Gastrocnemius medialis (tissue), 4 donors: Measurements from ENCODE around the gene CARD9. TPM values are rescaled to one million over a fixed set of nuclear protein-coding genes. Genes with fewer than 3 reads are reported as not detected.
"Not testable (repeated sequence)": the region's sequence is repeated elsewhere in the genome, so short reads cannot be mapped to it uniquely, and the experiment has no call there.

Experiments
- ATAC-seq, 2 donors: fragments of 150-250 bp; one replicate each; pipeline ENCODE4 v1.9.1; 2016
- DNase-seq, 2 donors: peaks; one replicate each; pipeline ENCODE4 v3.0.0-alpha.2; 2019
- H3K27ac ChIP-seq, 4 donors: fragments of 200-600 bp; sonication (generic); 1 replicate in 1 of 4; 2 replicates in 3 of 4; pipeline ENCODE4 v1.5.1; 2016 to 2018; ENCODE audit warnings: mild to moderate bottlenecking in 2 of 4, moderate library complexity in 1 of 4
- H3K27me3 ChIP-seq, 3 donors: fragments of 200-600 bp; sonication (generic) in 2 of 3; 1 replicate in 1 of 3; 2 replicates in 2 of 3; pipeline versions ENCODE4 v1.5.1 to v1.6.0; 2016 to 2019; ENCODE audit warnings: mild to moderate bottlenecking in 1 of 3, moderate library complexity in 1 of 3
- H3K36me3 ChIP-seq, 2 donors: fragments of 200-600 bp; sonication (generic) in 1 of 2; one replicate each; pipeline ENCODE4 v1.5.1; 2017 to 2018
- H3K4me1 ChIP-seq, 2 donors: fragments of 200-600 bp; sonication (generic) in 1 of 2; one replicate each; pipeline ENCODE4 v1.5.1; 2016 to 2017; ENCODE audit warnings: mild to moderate bottlenecking in 2 of 2
- H3K4me3 ChIP-seq, 4 donors: fragments of 200-600 bp; sonication (generic) in 3 of 4; 1 replicate in 1 of 4; 2 replicates in 3 of 4; pipeline ENCODE4 v1.5.1; 2016 to 2019; ENCODE audit warnings: mild to moderate bottlenecking in 2 of 4
- H3K9me3 ChIP-seq, 3 donors: fragments of 200-600 bp; sonication (generic) in 2 of 3; 1 replicate in 1 of 3; 2 replicates in 2 of 3; pipeline ENCODE4 v1.5.1; 2016 to 2019
- POLR2A ChIP-seq, 2 donors: fragments of 450-650 bp; IDR thresholded peaks; one replicate each; pipeline ENCODE4 v1.6.1; 2017; ENCODE audit warnings: antibody characterized with exemption in 2 of 2, mild to moderate bottlenecking in 2 of 2, moderate library complexity in 2 of 2
- in situ Hi-C, 4 donors: fragments of 200-750 bp; cut with MboI; loops; one replicate each; pipeline versions ENCODE4 v1.15.0 to v1.8.0; 2017; ENCODE audit warnings: low sequenced_read_pairs in 4 of 4
- intact Hi-C: fragments of 100-400 bp; cut with DNase I; formaldehyde crosslinking; loops from one replicate; pipeline ENCODE4 v1.15.1; 2023; ENCODE audit warnings: low total_unique reads
- total RNA-seq, 4 donors: library from RNA; depleted of rRNA; stranded (reverse); fragments of >200 nt; gene quantifications; one replicate each; pipeline versions ENCODE4 v1.1.0 to v1.2.3, GENCODE V29; 2016
- TF ChIP-seq, protein P1 (sequence below), 5 experiments: fragments of 450-650 bp in 3 of 5; fragments of 200-600 bp in 2 of 5; sonication (generic) in 2 of 5; IDR thresholded peaks in 4 of 5; conservative IDR thresholded peaks in 1 of 5; 1 replicate in 4 of 5; 2 replicates in 1 of 5; pipeline ENCODE4 v1.5.1; 2016 to 2019; ENCODE audit warnings: antibody characterized with exemption in 5 of 5, mild to moderate bottlenecking in 3 of 5, moderate library complexity in 3 of 5

Gene CARD9
- total RNA-seq, 4 donors from 2014 or later: 0.34 to 1.2 (median 0.69) TPM

DNA sequence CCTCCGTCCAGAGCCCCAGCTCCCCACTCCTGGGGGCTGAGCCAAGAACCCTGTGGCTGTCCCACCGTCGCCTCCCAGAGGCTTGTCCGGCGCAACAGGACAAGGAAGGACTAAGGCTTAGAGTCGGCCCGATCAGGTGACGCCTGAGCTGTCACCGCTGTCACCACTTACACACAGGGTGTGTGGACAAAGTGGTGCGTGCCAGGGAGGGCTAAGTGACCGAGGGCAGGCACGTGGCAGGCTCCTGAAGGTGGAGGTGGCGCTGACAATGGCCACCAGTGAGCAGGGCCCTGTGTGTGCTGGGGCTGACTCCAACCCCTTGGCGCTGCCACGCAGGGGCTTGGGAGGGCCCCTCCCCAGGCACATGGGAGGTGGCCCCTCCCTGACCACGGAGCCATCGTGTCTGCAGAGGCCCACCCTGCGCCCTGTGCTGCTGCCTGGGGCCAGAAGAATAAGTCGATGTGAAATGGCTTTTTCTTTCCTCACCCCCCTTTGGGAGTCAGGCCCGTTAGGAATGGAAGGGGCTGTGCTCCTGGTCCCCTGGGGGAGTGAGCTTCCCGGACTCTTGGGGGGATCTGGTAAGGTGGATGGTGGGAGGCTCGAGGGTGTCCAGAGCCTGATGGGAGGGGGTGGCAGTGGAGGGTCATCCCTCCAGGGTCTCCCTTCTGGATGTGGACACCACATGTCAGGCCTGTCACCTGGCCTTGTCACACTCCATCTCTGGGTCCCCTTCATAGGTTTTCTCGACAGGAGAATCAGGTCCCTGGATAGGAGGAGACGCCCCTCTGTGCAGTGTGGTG, 48.8 kb downstream of the CARD9 start:
- no peak for ATAC-seq
- no peak overlapping the region for H3K4me3 ChIP-seq
- H3K9me3 ChIP-seq: no peaks in the 10 kb centered on the region
- in situ Hi-C loops (no loop called here), intact Hi-C loops (no loop called here)
- no peak overlapping the region for H3K27ac ChIP-seq
- TF ChIP-seq POLR2A (IDR thresholded peaks at IDR 0.05): no peak
- TF ChIP-seq, protein P1, sequence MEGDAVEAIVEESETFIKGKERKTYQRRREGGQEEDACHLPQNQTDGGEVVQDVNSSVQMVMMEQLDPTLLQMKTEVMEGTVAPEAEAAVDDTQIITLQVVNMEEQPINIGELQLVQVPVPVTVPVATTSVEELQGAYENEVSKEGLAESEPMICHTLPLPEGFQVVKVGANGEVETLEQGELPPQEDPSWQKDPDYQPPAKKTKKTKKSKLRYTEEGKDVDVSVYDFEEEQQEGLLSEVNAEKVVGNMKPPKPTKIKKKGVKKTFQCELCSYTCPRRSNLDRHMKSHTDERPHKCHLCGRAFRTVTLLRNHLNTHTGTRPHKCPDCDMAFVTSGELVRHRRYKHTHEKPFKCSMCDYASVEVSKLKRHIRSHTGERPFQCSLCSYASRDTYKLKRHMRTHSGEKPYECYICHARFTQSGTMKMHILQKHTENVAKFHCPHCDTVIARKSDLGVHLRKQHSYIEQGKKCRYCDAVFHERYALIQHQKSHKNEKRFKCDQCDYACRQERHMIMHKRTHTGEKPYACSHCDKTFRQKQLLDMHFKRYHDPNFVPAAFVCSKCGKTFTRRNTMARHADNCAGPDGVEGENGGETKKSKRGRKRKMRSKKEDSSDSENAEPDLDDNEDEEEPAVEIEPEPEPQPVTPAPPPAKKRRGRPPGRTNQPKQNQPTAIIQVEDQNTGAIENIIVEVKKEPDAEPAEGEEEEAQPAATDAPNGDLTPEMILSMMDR (IDR thresholded peaks at IDR 0.05 in 4 of 5, conservative IDR thresholded peaks at IDR 0.05 in 1 of 5): no peak
- H3K27me3 ChIP-seq: peaks cover 6 to 31% (median 24%) of the 10 kb centered on the region in 3 donors
- DNase-seq: no peak
- H3K36me3 ChIP-seq: no peaks in the 10 kb centered on the region
- H3K4me1 ChIP-seq: peaks cover 0 to 11% of the 10 kb centered on the region in 2 donors

DNA sequence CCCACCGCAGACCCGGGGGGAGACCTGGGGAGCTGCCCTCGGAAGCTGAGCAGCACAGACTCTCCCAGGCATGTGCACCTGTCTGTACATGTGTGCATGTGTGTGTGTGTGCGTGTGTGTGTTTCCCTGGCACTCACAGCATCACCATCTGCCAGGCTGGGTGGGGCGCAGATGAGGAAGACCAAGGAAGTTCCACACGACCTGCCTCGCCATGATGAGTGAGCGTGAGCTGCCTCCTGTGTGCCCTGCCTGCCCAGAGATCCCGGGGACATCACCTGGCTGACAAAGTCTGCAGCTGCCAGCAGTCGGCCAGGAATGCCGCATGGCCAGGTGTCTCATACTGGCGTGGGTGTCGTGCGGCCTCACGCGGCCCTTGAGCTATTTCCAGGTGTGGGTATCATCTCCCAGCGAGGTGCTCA, 50.1 kb downstream of the CARD9 start:
- in situ Hi-C loops (no loop called here), intact Hi-C loops (no loop called here)
- ATAC-seq (no peak), DNase-seq (no peak)
- H3K27ac ChIP-seq: no peak overlapping the region
- no peaks in the 10 kb centered on the region for H3K9me3 ChIP-seq
- H3K4me1 ChIP-seq: peaks cover 0 to 11% of the 10 kb centered on the region in 2 donors
- peaks cover 6 to 31% (median 20%) of the 10 kb centered on the region in 3 donors for H3K27me3 ChIP-seq
- no peak for TF ChIP-seq POLR2A (IDR thresholded peaks at IDR 0.05)
- TF ChIP-seq, protein P1 (IDR thresholded peaks at IDR 0.05 in 4 of 5, conservative IDR thresholded peaks at IDR 0.05 in 1 of 5): no peak
- H3K4me3 ChIP-seq: no peak overlapping the region
- no peaks in the 10 kb centered on the region for H3K36me3 ChIP-seq

DNA sequence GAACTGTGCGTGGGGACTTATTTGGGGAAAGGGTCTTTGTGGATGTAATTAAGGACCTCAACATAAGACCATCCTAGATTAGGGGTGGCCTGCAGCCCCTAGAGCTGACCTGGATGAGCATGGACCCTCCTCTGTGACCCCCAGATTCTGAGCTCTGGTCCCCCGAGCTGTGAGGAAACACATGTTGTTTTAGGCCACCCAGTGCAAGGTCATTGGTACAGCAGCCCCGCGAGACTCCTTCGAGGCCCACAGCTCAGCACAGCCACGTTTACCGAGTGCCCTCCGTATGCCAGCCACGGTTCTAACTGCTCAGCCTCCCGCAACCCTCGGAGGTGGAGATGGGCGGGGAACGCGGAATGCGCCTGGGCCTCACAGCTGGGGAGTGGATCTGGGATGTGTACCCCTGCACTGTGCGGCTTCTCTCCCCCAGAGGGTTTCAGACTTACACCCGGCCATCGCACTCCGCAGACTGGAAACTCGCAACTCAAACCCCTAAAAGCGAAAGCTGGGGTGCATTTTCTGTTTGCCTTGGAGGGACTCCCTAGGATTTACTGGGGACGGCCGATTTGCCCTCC, 50.6 kb downstream of the CARD9 start:
- no peak overlapping the region for H3K27ac ChIP-seq
- in situ Hi-C loops: no loop called here
- ATAC-seq: no peak
- no peak for TF ChIP-seq POLR2A (IDR thresholded peaks at IDR 0.05)
- TF ChIP-seq, protein P1 (IDR thresholded peaks at IDR 0.05 in 4 of 5, conservative IDR thresholded peaks at IDR 0.05 in 1 of 5): no peak
- H3K36me3 ChIP-seq: no peaks in the 10 kb centered on the region
- no peak for DNase-seq
- no peaks in the 10 kb centered on the region for H3K9me3 ChIP-seq
- no peak overlapping the region for H3K4me3 ChIP-seq
- peaks cover 0 to 6% of the 10 kb centered on the region in 2 donors for H3K4me1 ChIP-seq
- intact Hi-C loops: no loop called here
- peaks cover 2 to 27% (median 16%) of the 10 kb centered on the region in 3 donors for H3K27me3 ChIP-seq

DNA sequence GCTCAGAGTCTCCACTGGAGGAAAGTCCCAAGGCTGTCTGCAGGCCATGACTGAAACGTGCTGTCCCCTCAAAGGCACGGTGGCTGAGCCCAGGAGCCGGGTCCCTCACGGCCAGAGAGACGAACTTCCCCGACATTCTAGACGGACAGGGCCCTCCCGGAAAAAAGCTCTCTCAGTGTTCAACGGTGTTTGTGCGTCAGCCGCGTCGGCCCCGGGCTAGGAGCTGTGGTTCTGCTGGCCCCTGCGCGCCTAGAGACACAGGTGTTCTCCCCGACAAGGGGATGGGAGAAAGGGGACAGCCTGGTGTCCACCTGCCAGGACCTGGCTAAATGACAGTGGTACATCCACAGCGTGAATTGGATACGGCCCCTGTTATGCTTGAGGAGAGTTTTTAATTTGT, 51.9 kb downstream of the CARD9 start:
- Histone ChIP-seq H3K27me3 (peaks cover 2 to 21% (median 9%) of the 10 kb centered on the region in 3 donors), H3K27ac (no peak overlapping the region), H3K4me3 (no peak overlapping the region), H3K9me3 (no peaks in the 10 kb centered on the region), H3K36me3 (no peaks in the 10 kb centered on the region), H3K4me1 (no peaks in the 10 kb centered on the region)
- in situ Hi-C loops: no loop called here
- no peak for DNase-seq
- intact Hi-C loops: no loop called here
- TF ChIP-seq POLR2A (IDR thresholded peaks at IDR 0.05): no peak
- TF ChIP-seq, protein P1 (IDR thresholded peaks at IDR 0.05 in 4 of 5, conservative IDR thresholded peaks at IDR 0.05 in 1 of 5): no peak
- ATAC-seq: no peak

DNA sequence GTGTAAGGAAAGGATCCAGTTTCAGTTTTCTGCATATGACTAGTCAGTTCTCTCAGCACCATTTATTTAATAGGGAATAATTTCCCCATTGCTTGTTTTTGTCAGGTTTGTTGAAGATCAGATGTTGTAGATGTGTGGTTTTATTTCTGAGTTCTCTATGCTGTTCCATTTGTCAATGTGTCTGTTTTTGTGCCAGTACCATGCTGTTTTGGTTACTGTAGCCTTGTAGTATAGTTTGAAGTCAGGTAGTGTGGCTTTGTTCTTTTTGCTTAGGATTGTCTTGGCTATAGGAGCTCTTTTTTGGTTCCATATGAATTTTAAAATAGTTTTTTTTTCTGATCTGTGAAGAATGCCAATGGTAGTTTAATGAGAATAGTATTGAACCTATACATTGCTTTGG, 52.5 kb downstream of the CARD9 start:
- H3K27me3 ChIP-seq: peaks cover 2 to 20% (median 4%) of the 10 kb centered on the region in 3 donors
- H3K4me3 ChIP-seq, in situ Hi-C loops, intact Hi-C loops, DNase-seq, H3K9me3 ChIP-seq, H3K36me3 ChIP-seq, H3K27ac ChIP-seq, H3K4me1 ChIP-seq, ATAC-seq: not testable (repeated sequence)

DNA sequence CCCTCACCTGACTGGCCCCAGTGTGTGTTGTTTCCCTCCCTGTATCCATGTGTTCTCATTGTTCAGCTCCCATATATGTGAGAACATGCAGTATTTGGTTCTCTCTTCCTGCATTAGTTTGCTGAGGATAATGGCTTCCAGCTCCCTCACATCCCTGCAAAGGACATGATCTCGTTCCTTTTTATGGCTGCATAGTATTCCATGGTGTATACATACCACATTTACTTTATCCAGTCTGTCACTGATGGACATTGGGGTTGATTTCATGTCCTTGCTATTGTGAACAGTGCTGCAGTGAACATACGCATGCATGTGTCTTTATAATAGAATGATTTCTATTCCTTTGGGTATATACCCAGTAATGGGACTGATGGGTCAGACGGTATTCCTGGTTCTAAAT, 53.5 kb downstream of the CARD9 start:
- H3K9me3 ChIP-seq, DNase-seq, in situ Hi-C loops, H3K4me3 ChIP-seq, intact Hi-C loops, H3K4me1 ChIP-seq, H3K36me3 ChIP-seq, ATAC-seq, H3K27ac ChIP-seq: not testable (repeated sequence)
- peaks cover 0 to 15% (median 2%) of the 10 kb centered on the region in 3 donors for H3K27me3 ChIP-seq

DNA sequence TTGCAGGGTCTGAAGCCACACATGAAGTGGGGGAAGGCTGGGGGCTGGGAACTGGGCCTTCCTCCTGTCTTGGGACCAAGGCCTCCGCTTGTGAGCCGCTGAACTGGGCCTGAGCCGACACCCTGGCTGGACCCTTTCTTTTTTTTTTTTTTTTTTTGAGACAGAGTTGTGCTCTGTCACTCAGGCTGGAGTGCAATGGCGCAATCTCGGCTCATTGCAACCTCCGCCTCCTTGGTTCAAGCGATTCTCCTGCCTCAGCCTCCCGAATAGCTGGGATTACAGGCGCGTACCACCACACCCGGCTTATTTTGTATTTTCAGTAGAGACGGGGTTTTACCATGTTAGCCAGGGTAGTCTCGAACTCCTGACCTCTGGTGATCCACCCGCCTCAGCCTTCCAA, 54.2 kb downstream of the CARD9 start:
- H3K4me1 ChIP-seq, DNase-seq, in situ Hi-C loops, H3K36me3 ChIP-seq, H3K4me3 ChIP-seq, intact Hi-C loops, H3K27ac ChIP-seq, ATAC-seq, H3K9me3 ChIP-seq: not testable (repeated sequence)
- peaks cover 0 to 19% (median 2%) of the 10 kb centered on the region in 3 donors for H3K27me3 ChIP-seq
